GM18520 (cell line): ENCODE results near the gene FBLN5.

ENCODE experiments used
- ATAC-seq: cut with Tn5 transposase; IDR thresholded peaks from one replicate; pipeline ENCODE4 v1.9.1; 2021; ENCODE audit not compliant: unreplicated experiment

FBLN5 gene, protein sequence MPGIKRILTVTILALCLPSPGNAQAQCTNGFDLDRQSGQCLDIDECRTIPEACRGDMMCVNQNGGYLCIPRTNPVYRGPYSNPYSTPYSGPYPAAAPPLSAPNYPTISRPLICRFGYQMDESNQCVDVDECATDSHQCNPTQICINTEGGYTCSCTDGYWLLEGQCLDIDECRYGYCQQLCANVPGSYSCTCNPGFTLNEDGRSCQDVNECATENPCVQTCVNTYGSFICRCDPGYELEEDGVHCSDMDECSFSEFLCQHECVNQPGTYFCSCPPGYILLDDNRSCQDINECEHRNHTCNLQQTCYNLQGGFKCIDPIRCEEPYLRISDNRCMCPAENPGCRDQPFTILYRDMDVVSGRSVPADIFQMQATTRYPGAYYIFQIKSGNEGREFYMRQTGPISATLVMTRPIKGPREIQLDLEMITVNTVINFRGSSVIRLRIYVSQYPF

GRCh38 chr14:91947475-91948184 is at the start of gene FBLN5:
TSS of gene FBLN5 (minus strand) at chr14:91947694. CDS start at chr14:91947229, 465 bp downstream.
- ATAC-seq: no peak

- ATAC-seq: no peak
These were observed 49.5 kb upstream of the FBLN5 start for GRCh38 chr14:91996948-91997371.

- ATAC-seq: no peak
These were observed 39.7 kb upstream of the FBLN5 start for GRCh38 chr14:91987192-91987591.

GRCh38 chr14:91985521-91986255 is 38.2 kb upstream of the FBLN5 start:
- ATAC-seq: no peak

GRCh38 chr14:91985008-91985407 is 37.5 kb upstream of the FBLN5 start:
- no peak for ATAC-seq

GRCh38 chr14:91983588-91983987 is 36.1 kb upstream of the FBLN5 start:
- ATAC-seq: no peak

DNA sequence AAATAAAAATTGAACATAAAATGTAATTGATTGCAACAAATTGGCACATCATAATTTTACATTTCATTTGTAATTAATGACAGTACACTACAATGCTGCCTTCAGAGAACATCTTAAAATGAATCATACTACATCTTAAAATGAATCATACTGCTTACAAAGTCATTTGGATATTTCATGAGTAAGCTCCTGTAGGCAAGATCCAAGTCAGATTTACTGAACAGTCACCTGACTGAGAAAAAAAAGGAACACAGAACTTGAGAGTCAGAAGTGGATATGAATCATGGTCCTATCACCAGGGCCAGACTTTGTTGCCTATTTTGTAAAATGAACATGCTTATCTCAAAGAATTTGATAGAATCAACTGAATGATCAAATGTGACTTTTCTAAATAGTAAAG is 32.7 kb upstream of the FBLN5 start:
- peak; percentile 70 for ATAC-seq

GRCh38 chr14:91977884-91978283 is 30.4 kb upstream of the FBLN5 start:
- ATAC-seq: no peak

GRCh38 chr14:91975763-91976162 is 28.3 kb upstream of the FBLN5 start:
- no peak for ATAC-seq

- no peak for ATAC-seq
These were observed 23.8 kb upstream of the FBLN5 start for GRCh38 chr14:91971188-91971778.

DNA sequence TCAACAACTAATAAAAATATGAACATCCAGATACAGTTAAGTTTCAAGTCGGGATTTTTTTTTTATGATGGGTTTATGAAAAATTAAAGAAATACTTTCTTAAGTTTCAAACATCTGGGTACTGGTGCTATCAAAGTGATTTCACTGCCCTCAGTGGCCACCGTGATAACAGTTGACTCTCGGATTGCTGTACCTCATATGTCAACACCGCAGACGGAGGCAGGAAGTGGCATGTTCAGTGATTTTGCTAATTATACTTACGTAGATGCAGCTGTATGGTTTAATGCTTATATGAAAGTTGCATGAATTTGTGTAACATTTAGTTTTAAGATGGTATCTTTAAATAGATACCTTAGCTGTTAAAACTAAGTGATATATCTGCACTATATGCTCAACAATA is 20.8 kb upstream of the FBLN5 start:
- ATAC-seq: no peak

DNA sequence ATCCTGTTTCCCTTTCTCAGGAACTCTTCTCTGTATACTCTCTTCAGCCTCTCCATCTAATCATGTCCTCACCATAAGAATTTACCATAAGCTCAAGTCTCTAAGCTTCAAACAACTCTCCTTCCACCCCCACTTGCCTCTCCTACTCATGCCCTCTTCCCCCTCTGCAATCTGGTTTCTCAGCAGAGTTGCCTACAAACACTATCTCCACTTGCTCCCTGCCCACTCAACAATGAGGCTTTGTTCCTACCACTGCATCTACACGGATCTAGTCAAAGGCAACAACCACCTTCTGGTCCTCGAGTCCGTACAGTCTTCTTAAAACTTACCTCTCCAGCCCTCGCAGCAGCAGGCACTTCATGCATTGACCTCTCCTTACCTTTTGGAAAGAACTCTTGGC is 17.2 kb upstream of the FBLN5 start:
- ATAC-seq: no peak

GRCh38 chr14:91964011-91964410 is 16.5 kb upstream of the FBLN5 start:
- no peak for ATAC-seq

DNA sequence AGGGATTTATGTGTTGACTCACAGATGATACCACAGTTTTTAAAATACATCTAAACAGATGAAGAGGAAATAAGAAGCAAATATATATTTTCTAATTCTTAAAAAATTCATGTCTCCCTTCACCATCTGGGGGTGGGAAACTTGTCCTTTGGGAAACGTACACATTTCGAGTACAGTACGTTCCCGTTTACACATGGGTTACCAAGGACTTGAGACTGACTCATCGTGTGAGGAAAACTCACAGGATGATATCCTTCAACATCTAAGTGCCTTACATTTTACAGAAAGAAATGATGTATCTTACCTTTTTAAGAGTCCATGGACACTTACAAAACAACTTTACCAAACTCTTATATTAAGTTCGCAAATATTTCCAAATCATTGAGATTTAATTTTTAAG is 16.0 kb upstream of the FBLN5 start:
- no peak for ATAC-seq

DNA sequence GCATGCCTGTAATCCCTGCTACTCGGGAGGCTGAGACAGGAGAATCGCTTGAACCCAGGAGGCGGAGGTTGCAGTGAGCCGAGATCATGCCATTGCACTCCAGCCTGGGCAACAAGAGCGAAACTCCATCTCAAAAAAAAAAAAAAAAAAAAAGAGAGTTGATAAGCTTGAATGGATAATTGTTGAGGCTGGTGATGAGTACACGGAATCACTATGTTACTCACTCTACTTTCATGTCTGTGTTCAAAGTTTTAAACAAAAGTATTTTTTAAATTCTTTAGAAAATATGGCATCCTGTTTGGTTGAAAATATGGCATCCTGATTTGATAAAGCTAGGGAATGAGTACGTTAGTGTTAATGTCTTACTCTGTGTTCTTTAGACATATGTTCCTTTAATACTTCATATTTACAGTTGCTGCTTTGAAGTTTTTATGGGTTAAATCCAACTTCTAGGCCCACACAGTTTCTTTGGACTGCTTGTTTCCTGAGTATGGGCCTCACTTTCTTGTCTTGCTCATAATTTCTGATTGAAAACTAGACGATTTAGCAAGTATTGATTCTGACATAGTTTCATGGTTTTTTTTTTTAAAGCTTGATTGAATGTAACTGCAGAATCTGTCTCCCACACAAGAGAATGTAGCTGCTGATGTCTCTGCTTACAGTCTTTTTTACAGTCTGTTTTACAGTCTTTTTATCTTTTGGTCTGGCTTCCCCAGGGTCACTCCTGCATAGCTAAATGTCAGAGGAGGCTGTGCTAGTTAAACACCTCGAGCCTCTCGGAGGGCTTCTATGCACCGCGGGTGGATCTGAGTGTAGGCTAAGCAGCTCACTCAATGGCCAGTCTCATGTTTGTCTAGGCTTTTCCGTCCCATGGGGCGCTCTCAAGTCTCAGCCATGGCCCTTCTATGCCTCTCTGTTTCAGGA is 14.1 kb upstream of the FBLN5 start:
- ATAC-seq: no peak

GRCh38 chr14:91957876-91958313 is 10.4 kb upstream of the FBLN5 start:
- ATAC-seq: no peak

DNA sequence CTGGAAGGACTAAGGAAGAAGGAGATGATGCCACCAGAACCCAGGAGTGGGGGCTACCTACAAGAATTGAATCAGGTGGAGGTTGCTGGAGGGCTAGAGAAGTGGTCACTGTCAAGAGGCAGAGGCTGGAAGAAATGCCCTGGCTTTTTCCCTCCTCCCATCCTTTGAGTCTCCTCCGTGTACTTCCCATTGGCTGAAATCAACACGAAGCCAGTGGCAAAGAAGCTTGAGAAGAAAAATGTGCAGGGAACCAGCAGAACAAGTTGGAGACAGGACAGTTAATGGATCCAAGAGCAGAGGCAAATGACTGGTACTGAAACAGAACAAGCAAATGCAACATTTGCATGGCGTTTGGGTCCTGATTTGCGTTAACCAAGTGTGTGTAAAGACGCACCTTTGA is 9.1 kb upstream of the FBLN5 start:
- no peak for ATAC-seq

- ATAC-seq: no peak
These were observed 7.7 kb upstream of the FBLN5 start for GRCh38 chr14:91955168-91955567.

- ATAC-seq: no peak
These were observed 5.9 kb upstream of the FBLN5 start for GRCh38 chr14:91953170-91953985.
